ENCODE data around the gene UAP1L1. TPM values are rescaled to one million over a fixed set of nuclear protein-coding genes. Genes with fewer than 3 reads are reported as not detected.
"Not testable (repeated sequence)": the region's sequence is repeated elsewhere in the genome, so short reads cannot be mapped to it uniquely, and the experiment has no call there.

UAP1L1 gene
- total RNA-seq, 1 donor from 2014 or later: 15.4 TPM

DNA sequence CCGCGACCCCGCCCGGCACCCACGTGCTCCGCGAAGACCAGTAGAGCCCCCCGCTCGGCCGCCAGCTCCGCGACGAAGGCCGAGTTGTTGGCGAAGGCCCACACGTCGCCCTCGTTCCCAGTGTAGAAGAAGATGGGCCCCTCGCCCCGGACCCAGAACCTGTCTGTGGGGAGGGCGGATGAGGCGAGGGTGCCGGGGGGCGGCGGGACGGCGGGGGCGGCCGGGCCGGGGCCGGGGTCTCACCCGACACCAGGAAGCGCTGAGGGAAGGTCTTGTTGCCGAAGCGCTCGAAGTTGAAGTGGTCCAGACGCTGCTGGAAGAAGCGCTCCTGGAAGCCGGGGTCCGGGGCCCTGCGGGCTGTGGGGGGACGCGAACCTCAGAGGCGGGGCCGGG, 36.9 kb downstream of the UAP1L1 start:
- no peak for DNase-seq (ENCODE audit: low read depth, low spot score)

DNA sequence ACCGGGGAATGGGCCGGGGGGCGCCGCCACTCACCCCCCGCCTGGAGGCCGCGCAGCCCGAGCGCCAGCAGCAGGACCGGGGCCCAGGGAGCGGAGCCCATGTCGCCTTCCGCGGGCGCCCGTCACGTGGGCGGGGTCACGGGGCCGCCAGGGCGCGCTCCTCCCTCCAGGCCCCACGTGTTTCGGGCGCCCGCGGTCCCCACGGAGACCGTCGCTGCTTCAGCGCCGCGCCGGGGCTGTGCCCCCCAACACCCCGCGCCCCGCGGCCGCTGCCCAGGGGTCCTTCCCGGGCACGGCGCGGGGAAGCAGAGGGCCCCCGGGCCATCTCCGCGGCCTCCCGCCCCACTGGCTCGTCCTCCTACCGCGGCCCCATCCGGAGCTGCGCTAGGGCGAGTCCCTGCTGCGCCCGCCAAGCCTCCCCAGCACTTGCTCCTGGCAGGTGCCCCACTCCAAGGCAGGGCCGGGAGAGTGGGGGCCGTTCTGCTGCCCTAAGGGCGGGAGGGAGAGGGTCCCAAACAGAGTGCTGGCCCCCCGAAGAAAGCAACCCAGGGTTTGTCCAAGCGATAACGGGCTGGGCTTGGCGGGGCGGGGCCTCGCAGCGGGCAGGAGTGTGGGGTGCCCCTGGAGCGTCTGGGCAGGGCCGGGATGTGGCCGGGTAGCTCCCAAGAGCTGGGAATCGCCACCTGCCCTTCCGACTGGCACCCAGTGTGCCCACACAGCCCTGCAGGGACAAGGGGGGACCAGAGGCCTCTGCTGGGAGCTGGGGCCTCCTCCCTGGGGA, 37.5 kb downstream of the UAP1L1 start, which contains the start of gene DPP7:
TSS of gene DPP7 (minus strand) at position 121 of the 781 bp plus-strand sequence. CDS start at position 101, 20 bp downstream.
- no peak for DNase-seq (ENCODE audit: low read depth, low spot score)

DNA sequence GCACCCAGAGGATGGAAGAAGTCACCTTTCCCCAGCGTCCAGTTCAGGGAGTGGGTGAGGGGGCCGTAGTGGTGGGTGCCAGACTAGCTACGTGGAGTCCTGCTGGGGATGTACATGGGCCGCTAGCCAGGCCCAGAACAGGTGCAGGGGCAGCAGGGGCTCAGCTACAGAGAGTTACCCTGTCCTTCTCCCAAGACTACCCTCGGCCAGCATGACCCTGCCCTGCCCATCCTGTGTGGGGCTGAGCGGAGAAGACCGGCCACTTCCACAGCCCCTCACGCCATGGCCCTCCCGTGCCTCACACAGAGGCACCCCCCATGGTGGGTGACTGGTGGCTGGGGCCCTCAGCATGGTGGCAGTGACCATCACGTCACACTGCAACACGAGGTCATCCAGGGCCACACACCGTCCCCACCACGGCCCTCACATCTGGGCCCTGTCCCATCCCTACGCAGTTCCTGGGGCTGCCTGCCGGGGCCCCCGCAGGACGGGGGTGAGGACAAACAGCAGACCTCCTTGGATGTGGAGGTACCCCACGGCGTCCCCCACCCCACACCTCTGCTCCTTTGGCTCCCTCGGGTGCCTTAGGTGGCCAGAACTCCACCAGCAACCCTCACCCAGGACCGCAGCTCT, 38.2 kb downstream of the UAP1L1 start:
- DNase-seq (ENCODE audit: low read depth, low spot score): no peak

DNA sequence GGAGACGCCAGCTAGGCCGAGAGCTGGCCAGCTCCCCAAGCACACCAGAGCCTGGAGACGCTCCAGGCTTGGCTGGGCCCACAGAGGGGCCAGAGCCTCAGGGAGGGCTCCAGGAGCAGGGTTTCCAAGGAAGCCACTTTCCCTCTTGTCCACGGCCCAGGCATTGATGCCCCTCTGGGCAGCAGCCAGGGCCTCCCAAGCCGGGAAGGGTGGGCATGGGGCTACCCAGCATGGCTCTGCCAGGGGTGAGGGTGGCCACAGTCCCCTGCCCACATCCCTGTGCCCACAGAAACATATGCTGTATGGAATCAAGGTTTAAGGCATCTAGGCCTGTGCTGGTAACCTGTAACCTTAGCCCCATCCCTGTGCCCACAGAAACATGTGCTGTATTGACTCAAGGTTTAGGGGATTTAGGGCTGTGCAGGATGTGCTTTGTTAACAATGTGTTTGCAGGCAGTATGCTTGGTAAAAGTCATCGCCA, 38.8 kb downstream of the UAP1L1 start:
- no peak for DNase-seq (ENCODE audit: low read depth, low spot score)

DNA sequence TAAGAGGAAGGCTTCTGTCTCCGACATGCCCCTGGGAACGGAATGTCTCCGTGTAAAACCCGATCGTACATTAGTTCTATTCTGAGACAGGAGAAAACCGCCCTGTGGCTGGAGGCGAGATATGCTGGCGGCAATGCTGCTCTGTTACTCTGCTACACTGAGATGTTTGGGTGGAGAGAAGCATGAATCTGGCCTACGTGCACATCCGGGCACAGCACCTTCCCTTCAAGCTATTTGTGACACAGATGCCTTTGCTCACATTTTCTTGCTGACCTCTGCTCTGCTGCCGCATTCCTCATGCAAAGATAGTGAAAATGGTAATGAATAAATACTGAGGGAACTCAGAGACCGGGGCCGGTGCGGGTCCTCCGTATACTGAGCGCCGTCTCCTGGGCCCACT, 39.4 kb downstream of the UAP1L1 start:
- DNase-seq (ENCODE audit: low read depth, low spot score): no peak

DNA sequence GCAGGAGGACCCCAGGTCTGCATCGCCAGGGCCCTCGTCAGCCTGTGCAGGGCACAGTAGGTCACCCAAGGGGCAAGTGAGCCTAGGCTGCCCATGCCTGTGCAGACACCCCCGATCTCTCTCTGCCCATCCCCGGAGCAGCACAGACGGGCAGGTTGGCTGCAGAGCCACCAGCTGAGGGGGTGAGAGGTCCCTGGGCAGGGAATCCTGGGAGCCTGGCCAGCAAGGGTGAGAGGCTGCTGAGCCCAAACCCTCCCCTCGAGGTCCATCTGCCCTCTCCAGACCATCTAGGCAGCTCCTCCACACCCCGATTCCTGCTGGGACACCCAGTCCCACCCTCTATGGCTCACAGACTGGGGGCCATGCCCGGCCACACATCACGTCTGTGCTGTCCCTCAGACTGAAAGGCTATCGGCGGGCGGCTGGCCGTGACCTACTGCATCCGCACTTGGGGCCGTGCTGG, 40.0 kb downstream of the UAP1L1 start:
- no peak for DNase-seq (ENCODE audit: low read depth, low spot score)

DNA sequence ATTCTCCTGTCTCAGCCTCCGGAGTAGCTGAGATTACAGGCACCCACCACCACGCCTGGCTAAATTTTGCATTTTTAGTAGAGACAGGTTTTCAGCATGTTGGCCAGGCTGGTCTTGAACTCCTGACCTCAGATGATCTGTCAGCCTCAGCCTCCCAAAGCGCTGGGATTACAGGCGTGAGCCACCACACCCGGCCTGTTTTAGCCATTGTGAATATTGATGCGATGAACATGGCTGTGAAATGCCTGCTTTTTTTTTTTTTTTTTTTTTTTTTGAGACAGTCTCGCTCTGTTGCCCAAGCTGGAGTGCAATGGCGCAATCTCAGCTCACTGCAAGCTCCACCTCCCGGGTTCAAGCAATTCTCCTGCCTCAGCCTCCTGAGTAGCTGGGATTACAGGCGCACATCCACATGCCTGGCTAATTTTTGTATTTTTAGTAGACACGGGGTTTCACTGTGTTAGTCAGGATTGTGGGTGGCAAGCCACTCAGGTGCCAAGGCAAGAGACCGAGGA, 40.8 kb downstream of the UAP1L1 start:
- not testable (repeated sequence) for DNase-seq (ENCODE audit: low read depth, low spot score)

DNA sequence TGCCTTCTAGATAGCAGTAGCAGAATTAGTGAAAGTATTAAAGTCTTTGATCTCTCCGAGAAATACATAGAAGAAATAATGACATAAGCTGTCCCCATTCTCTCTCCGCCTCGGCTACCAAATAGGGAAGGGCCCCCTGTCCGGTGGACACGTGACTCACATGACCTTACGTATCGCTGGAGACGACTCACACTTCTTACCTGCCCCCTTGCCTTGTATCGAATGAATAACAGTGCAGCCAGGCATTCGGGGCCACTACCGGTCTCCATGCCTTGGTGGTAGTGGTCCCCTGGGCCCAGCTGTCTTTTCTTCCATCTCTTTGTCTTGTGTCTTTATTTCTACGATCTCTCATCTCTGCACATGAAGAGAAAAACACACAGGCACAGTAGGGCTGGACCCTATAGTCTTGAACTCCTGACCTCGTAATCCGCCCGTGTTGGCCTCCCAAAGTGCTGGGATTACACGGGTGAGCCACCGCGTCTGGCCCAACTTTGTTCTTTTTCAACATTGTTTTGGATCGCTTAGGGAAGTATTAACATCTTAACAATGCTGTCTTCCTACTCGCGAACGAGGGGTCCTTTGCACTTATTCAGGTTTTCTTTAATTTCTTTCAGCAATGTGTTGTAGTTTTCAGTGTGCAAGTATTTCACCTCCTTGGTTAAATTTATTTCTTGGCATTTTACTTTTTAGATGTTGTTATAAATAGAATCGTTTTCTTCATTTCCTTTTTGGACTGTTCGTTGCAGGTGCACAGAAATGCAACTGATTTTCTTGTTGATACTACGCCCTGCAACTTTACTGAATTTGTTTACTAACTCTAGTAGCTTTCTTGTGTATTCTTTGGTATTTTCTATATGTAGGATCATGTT, 44.8 kb downstream of the UAP1L1 start:
- not testable (repeated sequence) for DNase-seq (ENCODE audit: low read depth, low spot score)

DNA sequence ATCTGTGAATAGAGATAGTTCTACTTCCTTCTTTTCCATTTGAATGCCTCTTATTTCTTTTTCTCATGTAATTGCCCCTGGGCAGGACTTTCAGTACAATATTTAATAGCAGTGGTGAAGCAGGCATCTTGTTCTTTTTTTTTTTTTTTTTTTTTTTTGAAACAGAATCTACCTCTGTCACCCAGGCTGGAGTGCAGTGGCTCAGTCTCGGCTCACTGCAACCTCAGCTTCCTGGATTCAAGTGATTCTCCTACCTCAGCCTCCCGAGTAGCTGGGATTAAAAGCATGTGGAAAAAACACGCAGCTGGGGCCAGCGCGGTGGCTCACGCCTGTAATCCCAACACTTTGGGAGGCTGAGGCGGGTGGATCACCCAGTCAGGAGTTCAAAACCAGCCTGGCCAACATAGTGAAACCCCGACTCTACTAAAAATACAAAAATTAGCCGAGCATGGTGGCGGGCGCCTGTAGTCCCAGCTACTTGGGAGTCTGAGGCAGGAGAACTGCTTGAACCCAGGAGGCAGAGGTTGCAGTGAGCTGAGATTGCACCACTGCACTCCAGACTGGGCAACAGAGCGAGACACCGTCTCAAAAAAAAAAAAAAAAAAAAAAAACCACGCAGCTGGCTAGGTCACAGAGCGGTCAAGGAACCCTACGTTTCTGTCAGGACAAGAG, 45.6 kb downstream of the UAP1L1 start:
- DNase-seq (ENCODE audit: low read depth, low spot score): not testable (repeated sequence)

DNA sequence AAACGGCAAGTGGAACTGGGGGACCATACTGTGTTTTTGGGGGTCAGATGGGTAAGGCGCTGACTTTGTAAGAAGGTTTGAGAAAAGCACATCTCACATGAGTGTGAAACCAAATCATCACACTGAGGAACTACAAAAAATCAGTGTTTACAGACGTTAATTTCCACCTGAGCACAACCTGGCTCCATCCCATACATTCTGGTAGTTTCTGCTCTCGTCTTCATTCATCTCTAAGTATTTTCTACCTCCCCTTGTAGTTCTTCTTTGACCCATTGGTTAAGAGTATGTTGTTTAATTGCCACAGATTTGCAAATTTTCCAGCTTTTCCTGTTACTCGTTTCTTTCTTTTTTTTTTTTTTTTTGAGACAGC, 46.1 kb downstream of the UAP1L1 start:
- no peak for DNase-seq (ENCODE audit: low read depth, low spot score)

DNA sequence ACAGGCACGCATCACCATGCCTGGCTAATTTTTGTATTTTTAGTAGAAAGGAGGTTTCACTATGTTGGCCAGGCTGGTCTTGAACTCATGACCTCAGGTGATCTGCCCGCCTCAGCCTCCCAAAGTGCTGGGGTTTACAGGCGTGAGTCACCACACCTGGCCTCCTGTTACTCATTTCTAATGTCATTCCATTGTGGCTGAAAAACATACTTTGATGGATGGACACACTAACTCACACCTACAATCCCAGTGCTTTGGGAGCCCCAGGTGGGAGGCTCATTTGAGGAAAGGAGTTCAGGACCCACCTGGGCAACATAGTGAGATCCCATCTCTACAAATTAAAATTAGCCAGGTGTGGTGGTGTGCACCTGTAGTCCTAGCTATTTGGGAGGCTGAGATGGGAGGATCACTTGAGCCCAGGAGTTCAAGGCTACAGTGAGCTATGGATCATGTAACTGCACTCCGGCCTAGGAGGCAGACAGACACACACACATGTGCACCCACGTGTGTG, 46.7 kb downstream of the UAP1L1 start:
- not testable (repeated sequence) for DNase-seq (ENCODE audit: low read depth, low spot score)

DNA sequence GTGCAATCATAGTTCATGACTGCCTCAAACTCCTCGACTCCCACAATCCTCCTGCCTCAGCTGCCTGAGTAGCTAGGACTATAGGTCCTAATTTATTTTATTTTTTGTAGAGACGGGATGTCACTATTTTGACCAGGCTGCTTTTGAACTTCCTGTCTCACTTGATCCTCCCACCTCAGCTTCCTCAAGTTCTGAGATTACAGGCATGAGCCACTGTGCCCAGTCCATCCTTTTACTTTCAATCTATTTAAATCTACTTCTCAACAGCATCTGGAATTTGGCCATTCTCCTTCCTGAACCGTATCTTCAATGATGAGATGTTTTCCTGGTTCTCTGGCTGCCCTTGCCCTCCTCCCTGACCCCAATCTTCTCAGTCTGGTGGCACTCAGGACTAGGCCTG, 49.5 kb downstream of the UAP1L1 start:
- DNase-seq (ENCODE audit: low read depth, low spot score): no peak

DNA sequence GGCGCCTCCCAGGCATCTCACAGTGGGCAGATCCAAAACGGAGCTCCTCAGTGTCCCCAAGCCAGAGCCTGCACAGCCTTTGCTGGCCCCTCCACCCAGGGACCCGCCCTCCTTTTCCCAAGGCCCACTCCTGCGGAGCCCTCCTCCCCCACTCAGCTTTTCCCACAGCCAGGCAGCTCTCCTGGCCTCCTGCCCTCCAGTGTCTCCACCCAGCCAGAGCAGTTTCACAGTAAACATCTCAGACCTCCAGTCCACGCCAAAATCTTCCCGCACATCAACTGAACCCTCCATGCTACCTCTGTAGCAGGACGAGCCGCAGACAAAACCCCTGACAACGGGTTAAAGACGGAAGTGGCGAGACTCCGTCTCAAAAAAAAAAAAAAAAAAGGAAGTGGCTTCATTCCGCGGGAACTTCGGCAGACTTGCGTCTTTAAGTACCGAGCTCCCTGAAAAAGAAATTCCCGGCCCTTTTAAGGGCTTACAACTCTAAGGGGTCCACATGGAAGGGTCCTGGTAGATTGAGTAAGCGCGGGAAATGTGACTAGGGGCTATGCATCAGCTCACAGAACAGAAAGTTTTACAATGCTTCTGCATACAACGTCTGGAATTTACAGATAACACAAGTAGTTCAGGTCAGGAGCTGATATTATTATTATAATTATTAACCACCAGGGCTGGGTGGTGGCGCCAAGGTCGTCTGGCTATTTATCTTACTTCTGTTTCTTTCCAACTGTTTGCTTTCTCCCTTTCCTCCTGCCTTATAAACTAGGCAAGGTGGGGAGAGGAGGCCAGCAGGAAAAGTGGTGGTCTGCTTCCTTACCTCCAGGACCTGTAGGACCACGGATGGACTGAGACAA, 50.2 kb downstream of the UAP1L1 start:
- no peak for DNase-seq (ENCODE audit: low read depth, low spot score)

DNA sequence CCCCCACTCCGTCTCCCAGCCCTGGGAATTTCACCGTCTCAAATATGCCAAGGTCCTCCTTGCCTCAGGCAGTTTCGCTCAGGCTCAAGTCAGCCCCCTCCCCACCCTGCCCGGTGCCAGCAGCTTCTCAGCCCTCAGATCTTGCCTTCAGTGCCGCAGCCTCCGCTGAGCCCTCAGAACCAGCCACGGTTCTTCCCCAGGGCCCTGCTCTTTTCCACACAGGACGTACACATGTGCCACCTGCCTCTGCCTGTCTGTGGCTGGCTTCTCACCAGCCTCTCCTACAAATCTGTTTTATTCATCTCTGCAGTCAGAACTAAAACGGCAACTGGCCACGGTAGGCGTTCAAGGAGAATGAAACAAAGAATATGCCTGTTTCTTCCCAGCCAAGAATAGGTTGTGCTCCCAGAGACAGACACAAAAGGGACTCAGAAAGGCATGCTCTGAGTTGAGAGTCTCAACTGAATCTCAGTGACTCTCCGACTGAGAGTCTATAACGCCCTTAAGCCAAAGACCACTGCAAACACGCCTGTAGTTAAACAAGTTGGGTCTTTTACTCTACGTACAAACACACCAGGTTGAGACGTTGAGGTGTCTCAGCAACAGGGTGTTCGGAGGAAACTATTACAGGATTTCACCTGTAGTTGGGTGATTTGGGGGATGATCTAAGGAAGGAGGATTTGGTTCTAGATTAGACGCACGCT, 51.0 kb downstream of the UAP1L1 start:
- DNase-seq (ENCODE audit: low read depth, low spot score): no peak

DNA sequence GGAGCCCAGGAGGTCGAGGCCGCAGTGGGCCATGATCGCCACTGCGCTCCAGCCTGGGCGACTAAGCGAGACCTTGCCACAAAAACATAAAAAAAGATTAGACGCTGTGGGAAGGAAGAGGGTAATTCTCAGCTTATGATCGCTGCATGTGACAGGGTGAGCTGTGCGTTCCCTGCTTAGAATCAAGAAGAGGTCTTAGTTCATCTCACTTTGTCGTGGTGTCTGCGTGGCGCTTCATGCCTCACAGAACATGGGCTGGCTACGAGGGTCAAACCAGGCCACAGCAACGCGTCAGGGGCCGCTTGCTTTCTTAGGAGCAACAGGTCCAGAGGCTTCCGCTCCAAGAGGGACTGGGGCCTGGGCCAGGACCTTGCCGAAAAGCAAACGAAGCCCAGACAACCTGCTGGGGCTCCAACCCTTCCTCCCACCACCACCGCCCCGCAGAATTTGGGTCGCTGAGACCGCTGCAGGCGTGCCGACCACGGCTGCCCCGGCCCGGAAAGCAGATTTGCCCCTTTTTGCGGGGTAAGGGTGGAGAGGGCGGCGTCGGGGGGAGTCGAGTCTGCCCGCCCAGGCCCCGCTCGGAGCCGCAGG, 51.6 kb downstream of the UAP1L1 start:
- DNase-seq (ENCODE audit: low read depth, low spot score): no peak

DNA sequence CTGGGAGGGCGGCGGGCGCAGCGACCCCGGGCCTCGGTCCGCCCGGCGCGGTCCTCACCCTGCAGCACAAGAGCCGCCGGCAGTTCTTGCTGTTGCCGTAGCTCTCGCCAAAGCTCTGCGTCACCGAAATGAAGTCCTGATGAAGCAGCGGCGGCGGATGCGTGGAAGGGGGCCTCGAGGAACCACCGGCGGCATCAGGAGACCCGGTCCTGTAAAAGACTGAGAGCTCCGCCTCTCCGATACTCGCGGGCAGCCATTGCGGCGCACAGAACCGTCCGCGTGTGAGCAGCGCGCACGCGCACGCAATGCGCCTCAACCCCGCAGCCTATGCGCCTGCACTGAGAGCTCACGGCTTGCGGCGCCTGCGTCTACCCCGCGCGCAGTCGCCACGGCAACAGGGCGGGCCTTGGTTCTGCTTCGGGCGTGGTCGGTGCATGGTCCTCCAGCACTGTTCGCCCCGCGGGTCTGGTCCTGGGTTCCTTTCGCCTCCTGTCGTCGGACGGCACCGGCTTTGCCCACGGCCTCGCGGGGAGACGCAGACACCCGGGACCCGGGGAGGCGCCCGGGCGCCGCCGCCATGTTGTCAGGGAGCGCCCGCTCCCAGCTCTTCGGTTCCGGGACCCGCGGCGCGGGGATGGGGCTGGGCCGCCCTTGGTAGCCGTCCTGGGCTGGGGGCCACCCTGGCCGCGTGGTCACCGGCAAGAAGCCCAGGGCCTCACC, 52.3 kb downstream of the UAP1L1 start:
- peak; percentile 66 for DNase-seq (ENCODE audit: low read depth, low spot score)

DNA sequence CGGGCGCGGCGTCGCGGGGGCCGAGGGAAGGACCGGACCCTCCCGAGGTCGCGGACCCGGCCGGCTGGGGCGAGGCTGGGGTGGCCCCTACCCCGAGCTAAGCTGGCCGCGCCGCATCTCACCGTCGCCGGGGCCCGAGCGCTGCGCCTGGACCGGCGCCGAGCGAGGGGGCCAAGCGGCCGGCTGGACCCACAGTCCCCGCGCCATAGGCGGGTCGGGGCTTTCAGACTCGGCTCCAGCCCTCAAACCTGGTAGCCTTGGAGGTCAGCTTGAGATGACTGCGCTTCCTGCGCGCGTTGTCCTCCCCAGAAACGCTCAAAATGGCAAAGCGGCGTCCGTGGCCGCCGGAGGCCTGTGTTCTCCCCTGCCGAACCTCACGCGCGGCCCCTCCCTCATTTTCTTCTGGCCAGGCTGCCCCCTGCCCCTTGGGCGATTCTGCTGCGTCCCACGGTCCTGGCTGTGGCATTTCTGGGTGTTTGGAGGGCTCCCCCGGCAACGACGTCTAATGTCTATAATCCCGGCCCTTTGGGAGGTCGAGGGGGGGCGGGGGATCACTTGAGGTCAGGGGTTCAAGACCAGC, 52.9 kb downstream of the UAP1L1 start:
- DNase-seq (ENCODE audit: low read depth, low spot score): no peak

All from pulmonary artery endothelial cell (primary cell).